Ovary (tissue), 3 donors: ENCODE data around the gene CAPZB.

ENCODE experiments used
- CTCF ChIP-seq, 3 donors: fragments of 450-650 bp in 2 of 3; fragments of 200-600 bp in 1 of 3; IDR thresholded peaks; one replicate each; pipeline versions ENCODE4 v1.5.1 to v1.8.0; 2016 to 2022; ENCODE audit warnings: antibody characterized with exemption in 3 of 3, mild to moderate bottlenecking in 1 of 3
- POLR2A ChIP-seq: fragments of 450-650 bp; IDR thresholded peaks from one replicate; pipeline ENCODE4 v1.6.1; 2017; ENCODE audit warnings: antibody characterized with exemption, mild to moderate bottlenecking, moderate library complexity
- donor health status: DM: no; HTN: no; CAD: no.

GRCh38 chr1:19365721-19366120 lies 119.6 kb downstream of the CAPZB start:
- no peak for TF ChIP-seq CTCF (IDR thresholded peaks at IDR 0.05)
- no peak for TF ChIP-seq POLR2A
